NCI-H2196 (cell line): ENCODE data around the gene SYCP3.

Source experiments
- DNase-seq: peaks from one replicate; lab custom pipeline; 2025; ENCODE audit not compliant: unreplicated experiment; lab: John Stamatoyannopoulos, UW

Gene SYCP3

GRCh38 chr12:101738920-101739665 lies at the start of gene SYCP3:
Gene SYCP3 (minus strand): TSS chr12:101739462. CDS start chr12:101737935, 1,527 bp downstream.
- DNase-seq, result no peak

- no peak for DNase-seq
These were observed 46.4 kb upstream of the SYCP3 start for GRCh38 chr12:101785671-101786070.

- DNase-seq, result no peak
These were observed 45.1 kb upstream of the SYCP3 start for GRCh38 chr12:101784376-101784775.

- no peak for DNase-seq
These were observed 44.6 kb upstream of the SYCP3 start for GRCh38 chr12:101783838-101784237.

GRCh38 chr12:101783150-101783549 lies 43.9 kb upstream of the SYCP3 start:
- no peak for DNase-seq

DNA sequence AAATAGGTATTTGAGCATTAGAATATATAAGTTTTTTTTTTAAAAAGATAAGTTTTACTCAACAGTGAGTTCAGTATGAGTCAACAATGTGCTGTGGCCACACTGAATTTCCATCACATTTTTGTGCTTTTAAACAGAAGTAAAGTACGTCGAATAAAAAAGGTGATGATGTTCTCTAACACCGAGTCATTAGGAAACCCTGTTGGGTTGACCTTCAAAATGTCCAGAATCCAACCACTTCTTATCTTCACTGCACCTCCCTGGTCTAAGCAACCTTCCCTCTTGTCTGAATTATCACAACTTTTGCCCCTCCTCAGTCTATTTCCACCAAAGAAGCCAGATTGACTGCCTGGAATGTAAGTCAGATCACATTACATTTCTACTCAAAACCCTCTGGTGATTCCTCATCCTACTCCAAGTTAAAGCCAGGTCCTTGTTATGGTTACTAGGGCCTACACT lies 43.0 kb upstream of the SYCP3 start:
- no peak for DNase-seq

DNA sequence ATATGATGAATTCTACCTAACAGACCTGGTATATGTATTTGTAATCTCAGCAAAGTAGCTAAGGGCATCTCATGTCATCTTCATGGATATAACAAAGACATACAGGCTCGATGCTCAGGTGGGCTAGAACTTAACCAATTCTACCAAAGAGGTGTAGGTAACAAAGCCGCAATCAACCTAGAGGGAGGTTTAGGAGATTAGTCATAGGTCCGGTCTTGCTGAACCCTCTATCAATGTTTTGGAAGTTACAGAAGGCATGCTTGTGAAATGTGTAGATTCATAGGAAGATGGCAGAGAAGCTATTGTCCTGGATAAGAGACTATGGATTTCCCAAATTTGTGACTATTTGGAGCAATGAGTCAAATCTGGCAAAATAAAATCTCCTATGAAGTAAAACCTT lies 42.6 kb upstream of the SYCP3 start:
- no peak for DNase-seq

GRCh38 chr12:101780599-101780998 lies 41.3 kb upstream of the SYCP3 start:
- no peak for DNase-seq

- DNase-seq, result no peak
These were observed 40.4 kb upstream of the SYCP3 start for GRCh38 chr12:101779626-101780025.

DNA sequence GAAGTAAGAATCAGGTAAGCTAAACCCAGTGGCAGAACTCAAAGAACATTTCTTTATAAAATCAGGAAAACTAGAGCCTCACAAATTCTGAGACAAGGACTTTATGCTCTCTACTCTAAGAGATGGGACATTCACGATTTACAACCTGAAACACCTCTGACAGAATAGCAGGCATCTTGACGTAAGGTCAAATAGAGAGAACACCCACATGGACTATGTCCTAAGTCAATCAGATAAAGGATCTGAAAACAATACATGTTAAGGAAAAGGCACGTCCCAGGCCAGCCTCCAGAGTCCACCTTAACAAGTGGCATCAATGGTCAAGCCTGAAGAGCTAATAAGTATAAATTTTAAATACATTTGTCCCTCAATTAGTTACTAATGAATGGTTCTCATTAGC lies 39.9 kb upstream of the SYCP3 start:
- DNase-seq, result no peak

- DNase-seq, result no peak
These were observed 38.7 kb upstream of the SYCP3 start for GRCh38 chr12:101777978-101778377.

- DNase-seq, result no peak
These were observed 38.2 kb upstream of the SYCP3 start for GRCh38 chr12:101777485-101777884.

- DNase-seq, result no peak
These were observed 36.6 kb upstream of the SYCP3 start for GRCh38 chr12:101775816-101776215.

- DNase-seq, result peak; percentile 67
These were observed 34.4 kb upstream of the SYCP3 start for GRCh38 chr12:101773650-101774162.

DNA sequence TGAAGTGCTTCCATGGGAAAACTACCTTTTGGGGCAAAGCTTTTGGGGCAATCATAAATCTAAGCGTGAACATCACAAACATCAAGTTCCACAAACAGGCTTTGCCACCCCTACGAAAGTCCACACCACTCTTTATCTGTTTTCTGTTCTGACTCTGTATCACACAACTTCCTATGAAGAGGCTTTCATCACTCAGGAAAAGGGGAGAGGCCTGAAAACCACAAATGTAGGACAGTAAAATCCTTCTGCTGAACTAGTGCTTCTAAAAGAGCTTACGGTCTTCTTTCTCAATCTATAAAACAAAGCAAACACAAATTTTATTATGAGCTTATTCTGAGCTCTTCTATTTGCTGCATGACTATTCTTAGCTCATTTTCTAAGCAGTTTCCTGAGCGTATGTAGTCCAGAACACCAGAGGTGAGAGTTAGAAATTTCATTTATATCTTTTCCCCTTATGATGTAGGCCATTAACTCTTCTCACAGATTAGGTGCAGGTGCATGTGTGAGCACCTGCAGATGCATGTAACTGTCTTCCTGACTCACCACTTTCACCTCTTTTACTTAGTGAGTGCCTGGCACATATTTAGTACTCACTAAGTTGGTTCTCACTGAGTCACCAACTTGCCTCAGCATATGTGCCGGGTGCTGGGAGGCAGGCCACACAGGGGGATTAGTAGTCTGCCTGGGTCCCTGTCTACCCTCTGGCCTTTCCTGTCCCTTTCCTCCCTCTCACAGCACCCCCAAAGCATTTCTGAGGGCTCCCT lies 32.9 kb upstream of the SYCP3 start:
- DNase-seq, result no peak

GRCh38 chr12:101769865-101770264 lies 30.6 kb upstream of the SYCP3 start:
- peak; percentile 31 for DNase-seq

- no peak for DNase-seq
These were observed 29.5 kb upstream of the SYCP3 start for GRCh38 chr12:101768781-101769180.

GRCh38 chr12:101767537-101767936 lies 28.3 kb upstream of the SYCP3 start:
- DNase-seq, result no peak

DNA sequence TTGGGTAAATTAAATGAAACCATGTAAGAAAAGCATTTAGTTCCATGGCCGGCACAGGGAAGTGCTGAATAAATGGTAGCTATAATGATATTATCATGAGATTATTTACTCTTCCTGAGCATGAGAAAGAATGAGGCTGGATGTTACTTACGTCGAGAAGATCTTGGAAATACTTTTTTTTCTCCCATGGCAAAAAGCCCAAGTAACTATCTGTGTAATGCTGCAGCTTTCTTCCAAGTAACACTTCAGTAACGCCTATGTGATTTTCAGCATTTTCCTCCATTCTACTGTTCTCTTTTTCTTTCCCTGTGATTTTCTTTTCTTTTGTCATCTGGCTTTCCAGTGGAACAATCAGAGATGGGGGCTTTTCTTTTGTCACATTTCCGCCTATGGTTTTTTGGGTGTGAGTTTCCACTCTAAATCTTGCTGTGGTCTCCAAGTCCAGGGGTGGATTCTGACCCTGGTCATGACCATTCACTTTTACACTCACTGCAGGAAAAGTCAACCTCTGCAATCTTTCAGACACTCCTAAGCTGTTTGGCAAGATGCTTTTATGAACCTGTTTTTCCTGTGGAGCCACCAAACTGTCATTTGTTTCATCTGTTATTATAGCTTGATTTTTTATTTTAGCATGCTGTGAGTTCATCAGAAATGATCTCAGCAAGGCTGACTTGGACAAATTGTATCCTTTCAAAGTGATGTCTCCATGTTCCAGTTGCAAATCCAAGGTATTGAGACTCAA lies 25.0 kb upstream of the SYCP3 start:
- DNase-seq, result no peak

GRCh38 chr12:101763246-101763931 lies 24.1 kb upstream of the SYCP3 start:
- DNase-seq, result no peak

- DNase-seq, result no peak
These were observed 22.5 kb upstream of the SYCP3 start for GRCh38 chr12:101761781-101762180.
